ENCODE data around the gene LYPD6B.

The LYPD6B gene

DNA sequence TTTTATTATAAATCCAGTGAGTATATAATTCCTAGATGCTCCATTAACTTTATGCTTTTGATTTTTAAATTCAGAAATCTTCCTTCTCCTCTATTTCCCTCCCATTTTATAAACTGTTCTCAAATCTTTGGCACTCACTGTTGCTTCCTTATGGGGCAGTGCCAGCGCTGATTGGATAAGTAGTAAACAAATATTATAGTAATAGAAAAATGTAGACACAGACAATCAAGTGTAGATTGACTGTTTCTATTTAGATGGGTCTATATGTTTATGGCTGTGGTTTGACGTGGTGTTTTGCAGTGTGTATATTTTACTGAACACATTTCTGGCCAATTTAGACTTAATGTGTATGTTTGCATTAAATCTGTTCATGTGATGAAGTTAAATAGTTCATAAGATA is 36.6 kb downstream of the LYPD6B start:
- TF ChIP-seq, protein P1, sequence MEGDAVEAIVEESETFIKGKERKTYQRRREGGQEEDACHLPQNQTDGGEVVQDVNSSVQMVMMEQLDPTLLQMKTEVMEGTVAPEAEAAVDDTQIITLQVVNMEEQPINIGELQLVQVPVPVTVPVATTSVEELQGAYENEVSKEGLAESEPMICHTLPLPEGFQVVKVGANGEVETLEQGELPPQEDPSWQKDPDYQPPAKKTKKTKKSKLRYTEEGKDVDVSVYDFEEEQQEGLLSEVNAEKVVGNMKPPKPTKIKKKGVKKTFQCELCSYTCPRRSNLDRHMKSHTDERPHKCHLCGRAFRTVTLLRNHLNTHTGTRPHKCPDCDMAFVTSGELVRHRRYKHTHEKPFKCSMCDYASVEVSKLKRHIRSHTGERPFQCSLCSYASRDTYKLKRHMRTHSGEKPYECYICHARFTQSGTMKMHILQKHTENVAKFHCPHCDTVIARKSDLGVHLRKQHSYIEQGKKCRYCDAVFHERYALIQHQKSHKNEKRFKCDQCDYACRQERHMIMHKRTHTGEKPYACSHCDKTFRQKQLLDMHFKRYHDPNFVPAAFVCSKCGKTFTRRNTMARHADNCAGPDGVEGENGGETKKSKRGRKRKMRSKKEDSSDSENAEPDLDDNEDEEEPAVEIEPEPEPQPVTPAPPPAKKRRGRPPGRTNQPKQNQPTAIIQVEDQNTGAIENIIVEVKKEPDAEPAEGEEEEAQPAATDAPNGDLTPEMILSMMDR (IDR thresholded peaks at IDR 0.05; ENCODE audit: insufficient read depth, low read length) = no peak
- TF ChIP-seq POLR2AphosphoS5 (IDR thresholded peaks at IDR 0.05; ENCODE audit: low read depth) = no peak
- TF ChIP-seq, protein P2, sequence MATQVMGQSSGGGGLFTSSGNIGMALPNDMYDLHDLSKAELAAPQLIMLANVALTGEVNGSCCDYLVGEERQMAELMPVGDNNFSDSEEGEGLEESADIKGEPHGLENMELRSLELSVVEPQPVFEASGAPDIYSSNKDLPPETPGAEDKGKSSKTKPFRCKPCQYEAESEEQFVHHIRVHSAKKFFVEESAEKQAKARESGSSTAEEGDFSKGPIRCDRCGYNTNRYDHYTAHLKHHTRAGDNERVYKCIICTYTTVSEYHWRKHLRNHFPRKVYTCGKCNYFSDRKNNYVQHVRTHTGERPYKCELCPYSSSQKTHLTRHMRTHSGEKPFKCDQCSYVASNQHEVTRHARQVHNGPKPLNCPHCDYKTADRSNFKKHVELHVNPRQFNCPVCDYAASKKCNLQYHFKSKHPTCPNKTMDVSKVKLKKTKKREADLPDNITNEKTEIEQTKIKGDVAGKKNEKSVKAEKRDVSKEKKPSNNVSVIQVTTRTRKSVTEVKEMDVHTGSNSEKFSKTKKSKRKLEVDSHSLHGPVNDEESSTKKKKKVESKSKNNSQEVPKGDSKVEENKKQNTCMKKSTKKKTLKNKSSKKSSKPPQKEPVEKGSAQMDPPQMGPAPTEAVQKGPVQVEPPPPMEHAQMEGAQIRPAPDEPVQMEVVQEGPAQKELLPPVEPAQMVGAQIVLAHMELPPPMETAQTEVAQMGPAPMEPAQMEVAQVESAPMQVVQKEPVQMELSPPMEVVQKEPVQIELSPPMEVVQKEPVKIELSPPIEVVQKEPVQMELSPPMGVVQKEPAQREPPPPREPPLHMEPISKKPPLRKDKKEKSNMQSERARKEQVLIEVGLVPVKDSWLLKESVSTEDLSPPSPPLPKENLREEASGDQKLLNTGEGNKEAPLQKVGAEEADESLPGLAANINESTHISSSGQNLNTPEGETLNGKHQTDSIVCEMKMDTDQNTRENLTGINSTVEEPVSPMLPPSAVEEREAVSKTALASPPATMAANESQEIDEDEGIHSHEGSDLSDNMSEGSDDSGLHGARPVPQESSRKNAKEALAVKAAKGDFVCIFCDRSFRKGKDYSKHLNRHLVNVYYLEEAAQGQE (IDR thresholded peaks at IDR 0.05; ENCODE audit: insufficient replicate concordance, low read depth) = no peak
- TF ChIP-seq GABPA (IDR thresholded peaks at IDR 0.05; ENCODE audit: low read depth) = no peak
- TF ChIP-seq SPI1 (IDR thresholded peaks at IDR 0.05; ENCODE audit: borderline replicate concordance, low read depth) = no peak
- Histone ChIP-seq H3K27ac (replicated peaks) (no peak overlapping the region), H3K4me3 (replicated peaks; ENCODE audit: insufficient read depth, low read length) (no peak overlapping the region), H3K27me3 (ENCODE audit: insufficient read depth, poor library complexity, severe bottlenecking) (no peaks in the 10 kb centered on the region)
- DNase-seq (ENCODE audit: low read depth in 1 of 2, low spot score in 1 of 2) = no peak

DNA sequence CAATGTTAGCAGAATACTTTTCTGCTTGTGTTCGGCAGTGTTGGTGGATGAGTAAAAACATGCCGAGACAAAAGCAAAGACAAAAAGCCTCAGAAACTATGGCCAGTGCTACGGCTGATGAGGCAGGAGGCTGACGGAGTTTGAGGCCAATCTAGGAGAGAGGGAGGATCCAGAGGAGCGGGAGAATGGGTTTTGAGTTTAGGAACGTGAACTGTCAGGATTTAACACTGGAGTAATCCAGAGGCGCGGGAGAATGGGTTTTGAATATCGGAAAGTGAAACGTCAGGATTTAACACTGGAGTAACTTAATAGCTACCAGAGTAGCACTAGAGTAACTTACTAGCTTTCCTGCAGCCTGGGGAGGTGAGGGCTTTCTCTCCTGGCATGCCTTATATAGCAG is 37.4 kb downstream of the LYPD6B start:
- H3K27me3 ChIP-seq (ENCODE audit: insufficient read depth, poor library complexity, severe bottlenecking) = no peaks in the 10 kb centered on the region
- no peak overlapping the region for H3K4me3 ChIP-seq (replicated peaks; ENCODE audit: insufficient read depth, low read length)
- TF ChIP-seq, protein P2 (IDR thresholded peaks at IDR 0.05; ENCODE audit: insufficient replicate concordance, low read depth) = no peak
- TF ChIP-seq SPI1 (IDR thresholded peaks at IDR 0.05; ENCODE audit: borderline replicate concordance, low read depth) (no peak), POLR2AphosphoS5 (IDR thresholded peaks at IDR 0.05; ENCODE audit: low read depth) (no peak), GABPA (IDR thresholded peaks at IDR 0.05; ENCODE audit: low read depth) (no peak)
- TF ChIP-seq, protein P1 (IDR thresholded peaks at IDR 0.05; ENCODE audit: insufficient read depth, low read length) = no peak
- H3K27ac ChIP-seq (replicated peaks) = no peak overlapping the region
- DNase-seq (ENCODE audit: low read depth in 1 of 2, low spot score in 1 of 2) = no peak

DNA sequence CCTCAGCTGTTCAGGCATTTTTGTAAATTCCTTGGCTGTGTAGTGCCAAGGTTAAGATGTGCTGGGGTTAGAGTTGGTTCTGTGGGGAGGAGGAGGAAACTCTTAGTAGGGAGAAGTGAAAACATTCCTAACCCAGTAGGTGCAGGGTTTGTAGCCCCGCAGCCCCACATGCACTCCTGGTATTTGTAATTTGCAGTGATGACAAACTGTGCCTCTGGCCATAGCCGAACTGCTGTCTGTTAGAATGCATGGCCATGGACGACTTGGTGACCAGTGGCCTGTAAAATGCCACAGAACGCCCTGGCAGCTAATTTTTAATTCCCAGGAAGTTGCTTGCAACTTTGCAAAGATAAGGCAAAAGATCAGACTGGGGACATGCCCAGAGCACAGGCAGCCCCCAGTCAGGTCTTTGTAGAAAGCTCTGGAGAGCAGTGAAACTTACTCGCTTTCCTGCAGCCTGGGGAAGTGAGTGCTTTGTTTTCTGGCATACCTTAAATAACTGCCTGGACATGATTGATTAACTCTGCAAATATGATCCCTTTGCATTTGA is 38.4 kb downstream of the LYPD6B start:
- Histone ChIP-seq H3K27ac (replicated peaks) (no peak overlapping the region), H3K27me3 (ENCODE audit: insufficient read depth, poor library complexity, severe bottlenecking) (no peaks in the 10 kb centered on the region), H3K4me3 (replicated peaks; ENCODE audit: insufficient read depth, low read length) (no peak overlapping the region)
- TF ChIP-seq, protein P1 (IDR thresholded peaks at IDR 0.05; ENCODE audit: insufficient read depth, low read length) = no peak
- TF ChIP-seq, protein P2 (IDR thresholded peaks at IDR 0.05; ENCODE audit: insufficient replicate concordance, low read depth) = no peak
- no peak for TF ChIP-seq SPI1 (IDR thresholded peaks at IDR 0.05; ENCODE audit: borderline replicate concordance, low read depth)
- no peak for TF ChIP-seq POLR2AphosphoS5 (IDR thresholded peaks at IDR 0.05; ENCODE audit: low read depth)
- TF ChIP-seq GABPA (IDR thresholded peaks at IDR 0.05; ENCODE audit: low read depth) = no peak
- no peak for DNase-seq (ENCODE audit: low read depth in 1 of 2, low spot score in 1 of 2)

Data from HL-60 (cell line).